Activated CD4-positive, CD25-positive, alpha-beta regulatory T cell treated with anti-CD3 and anti-CD28 coated beads, Interleukin-2, amount 50 U/mL, for 72 hours (primary cell): ENCODE results near the gene IL23A.

Experiments used
- DNase-seq: peaks from one replicate; pipeline ENCODE4 v3.0.0; 2021

The IL23A gene

DNA sequence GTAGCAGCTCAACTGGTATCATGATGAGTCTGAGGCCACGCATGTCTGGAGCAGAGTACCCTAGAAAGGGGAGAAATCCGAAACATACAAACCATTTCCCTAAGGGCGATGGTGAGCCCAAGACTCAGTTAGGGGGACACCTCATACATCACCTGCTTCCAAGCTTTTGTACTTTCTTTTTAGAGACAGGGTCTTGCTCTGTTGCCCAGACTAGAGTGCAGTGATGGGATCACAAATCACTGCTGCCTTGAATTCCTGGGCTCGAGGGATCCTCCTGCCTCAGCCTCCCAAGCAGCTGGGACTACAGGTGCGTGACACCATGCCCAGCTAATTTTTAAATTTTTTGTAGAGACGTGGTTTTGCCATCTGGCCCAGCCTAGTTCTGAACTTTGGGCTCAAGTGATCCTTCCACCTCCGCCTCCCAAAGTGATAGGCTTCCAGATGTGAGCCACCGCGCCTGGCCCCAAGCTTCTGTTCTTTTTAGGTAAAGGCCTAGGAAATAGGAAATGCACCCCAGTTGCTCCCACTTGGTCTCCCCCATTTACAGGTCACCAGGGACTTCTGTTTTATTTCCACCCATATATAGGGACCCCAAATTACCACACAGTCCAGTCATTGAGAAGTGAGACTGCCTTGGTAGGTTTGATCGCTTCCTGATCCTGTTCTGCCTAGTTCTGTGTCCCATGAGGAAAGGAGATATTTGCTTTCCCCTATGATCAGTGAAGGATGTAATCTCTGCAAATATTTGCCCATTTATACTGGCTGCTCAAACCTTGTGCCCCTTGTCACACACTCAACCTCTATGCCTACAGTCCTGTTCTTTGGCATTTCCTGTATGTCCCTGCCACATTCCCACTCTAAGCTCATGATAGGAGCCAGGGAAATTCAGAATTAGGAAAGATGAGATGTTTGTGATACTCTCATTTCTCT, 23.7 kb downstream of the IL23A start, which contains the start of gene APOF:
APOF (minus strand) TSS at position 728 of the 930 bp plus-strand sequence; CDS start at position 616, 112 bp downstream.
- no peak for DNase-seq

DNA sequence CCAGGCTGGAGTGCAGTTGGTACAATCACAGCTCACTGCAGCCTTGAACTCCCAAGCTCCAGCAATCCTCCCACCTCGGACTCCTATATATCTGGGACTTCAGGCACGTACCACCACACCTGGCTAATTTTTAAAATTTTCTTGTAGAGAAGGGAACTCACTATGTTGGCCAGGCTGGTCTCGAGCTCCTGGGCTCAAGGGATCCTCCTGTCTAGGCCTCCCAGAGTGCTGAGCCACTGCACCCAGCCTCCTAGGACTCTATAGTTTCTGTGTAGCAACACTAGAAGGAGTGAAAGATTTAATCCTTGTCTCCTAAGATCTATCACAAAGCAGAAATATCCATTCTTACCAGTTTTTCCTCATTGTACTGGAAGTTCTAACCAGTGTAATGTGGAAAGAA, 28.3 kb downstream of the IL23A start:
- DNase-seq, result no peak

DNA sequence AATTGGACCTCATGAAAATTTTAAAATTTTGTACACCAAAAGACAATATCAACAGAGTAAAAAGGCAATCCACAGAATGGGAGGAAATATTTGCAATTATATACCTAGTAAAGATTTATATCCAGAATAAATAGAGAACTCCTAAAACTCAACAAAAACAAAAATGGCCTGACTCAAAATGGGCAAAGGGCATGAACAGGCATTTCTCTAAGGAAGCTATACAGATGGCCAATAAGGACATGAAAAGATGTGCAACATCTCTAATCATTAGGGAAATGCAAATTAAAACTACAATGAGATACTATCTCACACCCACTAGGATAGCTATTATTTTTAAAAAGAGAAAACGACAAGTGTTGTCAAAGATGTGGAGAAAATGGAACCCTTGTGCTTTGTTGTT, 34.8 kb downstream of the IL23A start:
- DNase-seq, result no peak

DNA sequence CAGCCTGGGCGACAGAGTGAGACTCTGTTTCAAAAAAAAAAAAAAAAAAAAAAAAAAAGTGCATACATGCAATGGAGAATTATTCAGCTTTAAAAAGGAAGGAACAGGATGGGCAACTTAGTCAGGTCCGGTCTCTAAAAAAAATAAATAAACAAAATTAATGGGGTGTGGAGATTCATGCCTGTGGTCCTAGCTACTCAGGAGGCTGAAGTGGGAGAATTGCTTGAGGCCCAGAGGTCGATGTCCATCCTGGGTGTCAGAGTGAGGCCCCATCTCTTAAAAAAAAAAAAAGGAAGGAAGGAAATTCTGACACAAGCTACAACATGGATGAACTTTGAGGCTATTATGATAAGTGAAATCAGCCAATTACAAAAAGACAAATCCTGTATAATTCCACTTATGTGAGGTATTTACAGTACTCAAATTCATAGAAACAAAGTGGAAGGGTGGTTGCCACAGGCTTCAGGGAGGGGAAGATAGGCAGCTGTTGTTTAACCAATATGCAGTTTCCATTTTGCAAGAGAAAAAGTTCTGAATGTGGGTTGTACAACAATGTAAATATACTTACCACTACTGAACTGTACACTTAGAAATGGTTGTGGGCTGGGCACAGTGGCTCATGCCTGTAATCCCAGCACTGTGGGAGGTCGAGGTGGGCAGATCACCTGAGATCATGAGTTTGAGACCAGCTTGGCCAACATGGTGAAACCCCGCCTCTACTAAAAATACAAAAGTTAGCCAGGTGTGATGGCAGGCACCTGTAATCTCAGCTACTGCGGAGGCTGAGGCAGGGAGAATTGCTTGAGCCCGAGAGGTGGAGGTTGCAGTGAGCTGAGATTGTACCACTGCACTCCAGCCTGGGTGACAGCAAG, 36.3 kb downstream of the IL23A start:
- no peak for DNase-seq

DNA sequence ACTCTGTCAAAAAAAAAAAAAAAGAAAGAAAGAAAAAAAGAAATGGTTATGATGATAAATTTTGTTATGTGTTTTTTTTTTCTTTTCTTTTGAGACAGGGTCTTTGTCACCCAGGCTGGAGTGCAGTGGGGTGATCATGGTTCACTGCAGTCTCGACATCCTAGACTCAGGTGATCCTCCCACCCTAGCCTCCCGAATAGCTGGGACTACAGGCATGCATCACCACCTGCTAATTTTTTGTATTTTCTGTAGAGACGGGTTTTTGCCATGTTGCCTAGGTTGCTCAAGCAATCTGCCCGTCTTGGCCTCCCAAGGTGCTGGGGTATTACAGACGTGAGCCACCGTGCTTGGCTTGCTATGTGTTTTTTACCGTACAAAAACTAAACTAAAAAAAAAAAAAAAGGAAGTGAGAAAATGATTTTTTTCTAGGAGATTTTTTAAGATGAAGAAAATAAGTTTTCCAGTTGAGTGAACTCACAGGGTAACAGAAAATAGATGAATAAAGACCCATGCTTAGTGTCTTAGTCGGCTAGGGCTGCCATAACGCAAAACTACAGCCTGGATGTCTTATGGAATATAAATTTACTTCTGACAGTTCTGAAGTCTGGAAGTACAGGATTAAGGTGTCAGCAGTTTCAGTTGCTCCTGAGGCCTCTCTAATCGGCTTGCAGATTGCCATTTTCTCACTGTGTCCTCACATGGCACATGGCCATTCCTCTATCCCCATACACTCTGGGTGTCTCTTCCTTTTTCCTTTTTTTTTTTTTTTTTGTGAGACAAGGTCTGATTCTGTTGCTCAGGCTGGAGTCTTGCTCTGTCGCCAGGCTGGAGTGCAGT, 37.1 kb downstream of the IL23A start:
- DNase-seq, result no peak

DNA sequence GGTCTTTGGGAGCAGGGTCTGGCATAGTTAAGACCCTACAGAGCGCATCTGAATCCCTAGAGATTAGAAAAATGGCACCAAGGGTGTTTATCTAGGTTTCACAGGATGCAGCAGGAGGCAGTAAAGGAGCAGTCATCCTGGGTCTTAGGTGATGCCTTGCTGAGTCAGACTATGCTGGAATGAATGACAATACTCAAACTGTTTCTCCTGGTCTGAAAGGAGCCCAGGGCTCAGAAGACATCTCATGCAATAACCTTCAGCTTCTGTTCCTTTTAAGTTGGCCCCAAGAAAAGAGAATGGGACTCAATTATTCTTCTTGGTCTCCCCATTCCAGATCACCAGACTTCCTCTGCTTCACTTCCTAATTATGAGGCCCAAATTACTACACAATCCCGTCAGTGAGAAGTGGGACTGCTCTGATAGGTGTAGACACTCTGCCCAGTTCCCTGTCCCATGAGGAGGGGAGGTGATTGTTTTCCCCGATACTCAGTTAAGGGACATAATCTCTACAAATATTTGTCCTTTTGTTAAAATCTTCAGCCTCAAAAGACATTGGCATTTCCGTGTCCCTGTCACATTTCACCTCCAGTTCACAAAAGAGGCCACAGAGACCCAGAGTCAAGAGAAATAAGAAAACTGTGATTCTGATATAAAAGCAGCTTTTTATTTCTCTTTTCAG, 38.8 kb downstream of the IL23A start:
- no peak for DNase-seq

DNA sequence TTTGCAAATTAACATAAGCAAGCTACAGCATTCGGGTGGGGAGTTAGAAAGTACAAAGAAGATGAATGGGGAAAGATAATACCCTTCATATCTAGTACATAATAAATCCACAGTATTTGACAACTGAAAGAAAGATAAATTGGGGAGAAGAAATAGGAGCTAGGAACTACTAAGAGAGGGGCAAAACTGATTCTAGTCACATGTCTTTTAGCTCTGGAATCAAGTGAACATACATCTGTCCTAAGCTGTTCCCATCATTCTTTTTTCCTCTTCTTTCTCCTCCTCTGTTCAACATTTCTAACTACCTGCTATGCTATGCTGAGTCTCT, 39.3 kb downstream of the IL23A start:
- no peak for DNase-seq

DNA sequence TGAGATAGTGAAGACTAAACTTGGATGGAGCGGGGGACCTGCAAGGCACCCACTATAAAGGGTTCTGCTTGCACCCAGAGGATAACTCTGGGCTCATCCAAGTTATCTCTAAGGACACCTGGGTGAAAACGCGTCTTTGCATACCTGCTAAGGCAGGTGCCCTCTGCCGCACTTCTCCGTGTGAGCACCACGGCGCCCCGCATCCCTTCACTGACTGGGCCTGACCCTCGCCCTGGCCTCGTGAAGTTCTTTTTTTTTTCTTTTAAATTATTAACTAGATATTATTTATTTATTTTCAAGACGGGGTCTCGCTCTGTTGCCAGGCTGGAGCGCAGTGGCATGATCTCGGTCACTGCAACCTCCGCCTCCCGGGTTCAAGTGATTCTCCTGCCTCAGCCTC, 43.9 kb downstream of the IL23A start:
- no peak for DNase-seq

DNA sequence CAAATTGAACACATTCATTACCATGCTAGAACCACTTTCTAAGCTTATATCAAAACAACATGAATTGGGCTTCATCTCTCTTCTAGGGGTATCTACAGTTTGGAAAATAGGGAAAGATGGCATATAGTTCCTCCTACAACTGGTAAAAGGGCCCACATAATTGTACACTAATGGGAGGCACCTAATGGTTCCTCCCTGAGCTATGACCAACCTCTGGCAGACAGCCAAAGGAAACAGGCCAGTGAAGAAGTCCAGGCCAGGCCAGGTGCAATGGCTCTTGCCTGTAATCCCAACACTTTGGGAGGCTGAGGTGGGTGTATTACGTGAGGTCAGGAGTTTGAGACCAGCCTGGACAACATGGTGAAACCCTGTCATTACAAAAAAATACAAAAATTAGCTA, 47.2 kb downstream of the IL23A start:
- DNase-seq, result no peak

DNA sequence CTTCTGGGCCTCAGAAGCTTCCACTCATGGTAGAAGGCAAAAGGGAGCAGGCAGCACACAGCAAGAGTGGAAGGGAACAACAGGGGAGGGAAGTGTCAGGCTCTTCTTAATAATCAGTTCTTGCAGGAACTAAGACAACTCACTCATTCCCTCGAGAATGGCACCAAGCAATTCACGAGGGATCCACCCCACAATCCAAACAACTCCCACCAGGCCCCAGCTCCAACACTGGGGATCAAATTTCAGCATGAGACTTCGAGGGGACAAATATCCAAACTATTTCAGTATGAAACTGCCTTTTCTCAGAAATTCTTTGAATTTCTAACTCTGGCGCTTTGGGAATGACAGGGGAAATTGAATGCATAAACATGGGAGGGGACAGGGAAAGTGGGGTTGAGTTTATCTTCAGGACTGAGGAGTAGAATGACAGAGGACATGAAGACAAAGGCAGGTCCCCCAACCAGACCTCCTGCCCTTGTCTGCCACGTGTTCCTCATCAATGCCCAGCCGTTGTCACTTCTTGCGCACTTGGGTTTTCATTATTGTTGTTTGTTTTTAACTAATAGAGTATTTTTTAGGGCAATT, 48.6 kb downstream of the IL23A start:
- no peak for DNase-seq

DNA sequence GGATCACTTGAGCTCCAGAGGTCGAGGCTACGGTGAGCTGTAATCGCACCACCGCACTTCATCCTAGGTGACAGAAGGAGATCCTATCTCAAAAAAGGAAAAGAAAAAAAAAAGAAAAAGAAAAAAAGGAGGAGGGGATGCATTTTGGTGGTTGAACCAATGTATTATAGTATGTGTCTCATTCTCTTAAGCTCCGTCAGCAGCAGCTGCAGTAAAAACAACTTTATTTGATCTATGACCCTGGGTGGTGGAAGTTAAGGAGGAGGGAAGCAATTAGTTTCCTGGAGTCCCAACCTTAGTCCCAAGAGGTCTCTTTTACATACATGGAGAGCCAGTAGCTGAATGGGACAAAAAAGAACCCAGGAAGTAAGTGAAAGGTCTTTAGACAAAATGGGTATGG, 50.7 kb downstream of the IL23A start:
- no peak for DNase-seq
